GM21529 (cell line): ENCODE results near the gene SLC14A1.

Experiments used
- ATAC-seq: cut with Tn5 transposase; IDR thresholded peaks from one replicate; pipeline ENCODE4 v1.9.1; 2021; ENCODE audit not compliant: unreplicated experiment

The SLC14A1 gene

GRCh38 chr18:45793264-45793965 is 69.4 kb downstream of the SLC14A1 start:
- no peak for ATAC-seq

DNA sequence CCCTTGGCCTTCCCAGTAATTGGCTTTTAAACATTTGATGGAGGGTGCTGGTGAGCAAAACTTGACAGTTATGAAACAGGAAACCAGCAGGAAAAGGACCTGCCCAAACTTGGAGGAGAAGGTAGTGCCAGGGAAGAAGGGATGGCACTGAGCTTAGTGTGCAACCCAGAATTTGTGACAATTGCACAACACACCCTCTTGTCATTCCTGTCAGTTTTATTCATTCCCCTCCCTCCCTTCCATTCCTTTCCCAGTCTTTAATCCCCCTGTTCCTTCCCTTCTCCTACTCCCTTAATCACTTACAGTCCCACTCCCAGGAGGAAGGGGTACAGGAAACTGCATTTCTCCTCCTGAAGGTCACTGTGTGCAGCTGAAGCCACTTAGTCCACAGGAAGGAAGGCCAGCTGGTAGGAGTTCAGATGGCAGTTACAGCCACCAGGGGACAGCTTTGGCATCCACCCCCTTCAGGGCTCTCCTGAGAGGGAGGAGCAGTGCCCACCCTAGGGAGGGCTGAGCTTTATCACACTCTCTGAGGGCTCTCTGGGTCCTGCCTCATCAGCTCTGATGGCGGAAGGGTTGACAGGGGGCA is 77.5 kb downstream of the SLC14A1 start:
- no peak for ATAC-seq
